Measurements from ENCODE around the gene CNTN5. TPM values are rescaled to one million over a fixed set of nuclear protein-coding genes. Genes with fewer than 3 reads are reported as not detected.

The CNTN5 gene
- total RNA-seq, 3 donors from 2014 or later: 0.35 TPM; not detected in 2

GRCh38 chr11:99432677-99433076 lies 411.9 kb downstream of the CNTN5 start:
- Histone ChIP-seq H3K36me3 (ENCODE audit: low read depth) (no peaks in the 10 kb centered on the region), H3K4me1 (ENCODE audit: low read depth) (no peaks in the 10 kb centered on the region), H3K4me3 (no peak overlapping the region), H3K9me3 (no peaks in the 10 kb centered on the region)
- TF ChIP-seq, protein P1, sequence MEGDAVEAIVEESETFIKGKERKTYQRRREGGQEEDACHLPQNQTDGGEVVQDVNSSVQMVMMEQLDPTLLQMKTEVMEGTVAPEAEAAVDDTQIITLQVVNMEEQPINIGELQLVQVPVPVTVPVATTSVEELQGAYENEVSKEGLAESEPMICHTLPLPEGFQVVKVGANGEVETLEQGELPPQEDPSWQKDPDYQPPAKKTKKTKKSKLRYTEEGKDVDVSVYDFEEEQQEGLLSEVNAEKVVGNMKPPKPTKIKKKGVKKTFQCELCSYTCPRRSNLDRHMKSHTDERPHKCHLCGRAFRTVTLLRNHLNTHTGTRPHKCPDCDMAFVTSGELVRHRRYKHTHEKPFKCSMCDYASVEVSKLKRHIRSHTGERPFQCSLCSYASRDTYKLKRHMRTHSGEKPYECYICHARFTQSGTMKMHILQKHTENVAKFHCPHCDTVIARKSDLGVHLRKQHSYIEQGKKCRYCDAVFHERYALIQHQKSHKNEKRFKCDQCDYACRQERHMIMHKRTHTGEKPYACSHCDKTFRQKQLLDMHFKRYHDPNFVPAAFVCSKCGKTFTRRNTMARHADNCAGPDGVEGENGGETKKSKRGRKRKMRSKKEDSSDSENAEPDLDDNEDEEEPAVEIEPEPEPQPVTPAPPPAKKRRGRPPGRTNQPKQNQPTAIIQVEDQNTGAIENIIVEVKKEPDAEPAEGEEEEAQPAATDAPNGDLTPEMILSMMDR (IDR thresholded peaks at IDR 0.05): no peak
- ATAC-seq (no peak), DNase-seq (no peak)
- intact Hi-C loops (cut with DNase I, micrococcal nuclease): no loop called here

DNA sequence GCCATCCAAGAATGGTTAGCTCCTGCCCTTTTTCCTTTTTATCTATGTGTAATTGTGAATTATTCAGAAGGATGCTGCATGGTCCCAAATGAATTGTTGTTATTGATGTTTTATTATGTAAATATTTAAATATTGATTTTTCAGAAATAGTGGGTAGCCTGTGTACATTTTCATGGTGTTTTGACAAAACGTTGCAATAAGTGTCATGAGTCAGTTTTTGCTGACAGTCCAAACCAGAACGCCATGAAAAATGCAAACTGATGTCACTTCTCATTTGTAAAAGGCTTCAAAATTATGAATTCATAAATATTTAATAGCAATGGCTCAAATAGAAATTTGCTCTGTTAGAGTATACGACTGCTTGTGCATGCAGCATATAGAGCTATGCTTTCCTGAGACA lies 422.5 kb downstream of the CNTN5 start:
- Histone ChIP-seq H3K9me3 (no peaks in the 10 kb centered on the region), H3K4me1 (ENCODE audit: low read depth) (no peaks in the 10 kb centered on the region), H3K4me3 (no peak overlapping the region), H3K36me3 (ENCODE audit: low read depth) (no peaks in the 10 kb centered on the region)
- no peak for ATAC-seq
- intact Hi-C loops (cut with DNase I, micrococcal nuclease): no loop called here
- DNase-seq: no peak
- TF ChIP-seq, protein P1 (IDR thresholded peaks at IDR 0.05): no peak

DNA sequence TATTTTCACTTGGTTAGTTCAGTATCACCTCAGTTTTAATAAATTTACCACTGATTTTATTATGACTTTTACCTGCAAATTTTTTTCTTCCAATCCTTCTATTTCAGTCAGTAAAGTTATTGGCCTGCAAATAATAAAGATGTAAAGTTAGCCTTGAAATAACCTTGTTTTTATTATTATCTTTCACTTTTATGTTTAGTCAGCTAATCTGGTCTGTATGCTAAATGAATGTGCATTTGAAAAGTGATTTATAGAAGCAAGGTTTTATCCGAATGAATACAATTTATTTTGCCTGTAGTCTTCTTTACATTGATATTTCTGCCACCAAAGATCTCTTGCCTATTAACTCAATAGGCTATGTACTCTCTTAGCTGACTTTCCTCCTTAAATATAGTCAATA lies 425.7 kb downstream of the CNTN5 start:
- intact Hi-C loops (cut with DNase I, micrococcal nuclease): no loop called here
- no peaks in the 10 kb centered on the region for H3K4me1 ChIP-seq (ENCODE audit: low read depth)
- ATAC-seq (no peak), DNase-seq (no peak)
- TF ChIP-seq, protein P1 (IDR thresholded peaks at IDR 0.05): no peak
- no peaks in the 10 kb centered on the region for H3K9me3 ChIP-seq
- no peaks in the 10 kb centered on the region for H3K36me3 ChIP-seq (ENCODE audit: low read depth)
- no peak overlapping the region for H3K4me3 ChIP-seq

DNA sequence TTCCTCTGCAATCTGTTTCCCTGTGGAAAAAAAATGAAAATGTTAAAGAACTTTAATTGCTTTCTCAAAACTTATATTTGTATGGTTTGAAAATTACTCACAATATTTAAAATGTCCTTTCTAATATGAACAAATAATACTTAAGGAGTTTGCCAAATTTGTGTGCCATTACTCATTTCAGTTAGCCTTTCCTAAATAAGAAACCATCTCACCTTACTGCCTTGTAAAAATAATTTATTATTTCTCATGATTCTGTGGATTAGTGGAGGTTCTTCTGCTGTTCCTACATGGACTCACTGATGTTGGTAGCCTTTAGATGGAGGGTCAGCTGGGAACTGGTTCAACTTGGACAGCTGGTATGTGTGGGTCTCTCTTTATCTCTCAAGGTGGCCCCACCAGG lies 428.6 kb downstream of the CNTN5 start:
- H3K9me3 ChIP-seq: no peaks in the 10 kb centered on the region
- no peak overlapping the region for H3K4me3 ChIP-seq
- DNase-seq: no peak
- no peaks in the 10 kb centered on the region for H3K4me1 ChIP-seq (ENCODE audit: low read depth)
- no peaks in the 10 kb centered on the region for H3K36me3 ChIP-seq (ENCODE audit: low read depth)
- no peak for ATAC-seq
- TF ChIP-seq, protein P1 (IDR thresholded peaks at IDR 0.05): no peak
- intact Hi-C loops (cut with DNase I, micrococcal nuclease): no loop called here

- DNase-seq: no peak
- H3K4me1 ChIP-seq (ENCODE audit: low read depth): no peaks in the 10 kb centered on the region
- intact Hi-C loops (cut with DNase I, micrococcal nuclease): no loop called here
- ATAC-seq: no peak
- no peak overlapping the region for H3K4me3 ChIP-seq
- TF ChIP-seq, protein P1 (IDR thresholded peaks at IDR 0.05): no peak
- H3K36me3 ChIP-seq (ENCODE audit: low read depth): no peaks in the 10 kb centered on the region
- no peaks in the 10 kb centered on the region for H3K9me3 ChIP-seq
These were observed 431.3 kb downstream of the CNTN5 start for GRCh38 chr11:99452075-99452474.

GRCh38 chr11:99461913-99462312 lies 441.2 kb downstream of the CNTN5 start:
- ATAC-seq: no peak
- H3K9me3 ChIP-seq: peaks cover 3% of the 10 kb centered on the region

More at GRCh38 chr11:99461913-99462312, 441.2 kb downstream of the CNTN5 start:
- intact Hi-C loops (cut with DNase I, micrococcal nuclease): no loop called here
- TF ChIP-seq, protein P1 (IDR thresholded peaks at IDR 0.05): no peak
- DNase-seq: no peak
- Histone ChIP-seq H3K4me1 (ENCODE audit: low read depth) (no peaks in the 10 kb centered on the region), H3K4me3 (no peak overlapping the region), H3K36me3 (ENCODE audit: low read depth) (no peaks in the 10 kb centered on the region)

Data from mucosa of descending colon (tissue), 3 donors.